Prostate gland (tissue), 2 donors: ENCODE measurements around the gene SLC8A2. TPM values are rescaled to one million over a fixed set of nuclear protein-coding genes. Genes with fewer than 3 reads are reported as not detected.

Experiments used
- DNase-seq: peaks from one replicate; pipeline ENCODE4 v3.0.0-alpha.2; 2019; ENCODE audit warnings: low spot score
- H3K27ac ChIP-seq, 2 donors: fragments of 200-600 bp; sonication (generic); 2 replicates each; pipeline ENCODE4 v1.5.1; 2017 to 2019
- H3K27me3 ChIP-seq: fragments of 200-600 bp; sonication (generic); replicated peaks from 2 replicates; pipeline ENCODE4 v1.5.1; 2019; ENCODE audit not compliant: insufficient read depth
- H3K36me3 ChIP-seq, 2 donors: fragments of 200-600 bp; sonication (generic); 1 replicate in 1 of 2; 2 replicates in 1 of 2; pipeline versions ENCODE4 v1.5.1 to v1.8.1; 2017 to 2019
- H3K4me1 ChIP-seq: fragments of 200-600 bp; sonication (generic); replicated peaks from 2 replicates; pipeline ENCODE4 v1.5.1; 2019
- H3K4me3 ChIP-seq, 2 donors: fragments of 200-600 bp; sonication (generic); 2 replicates each; pipeline ENCODE4 v1.5.1; 2017 to 2019
- H3K9me3 ChIP-seq: fragments of 200-600 bp; sonication (generic); 2 replicates; pipeline ENCODE4 v1.5.1; 2017
- POLR2A ChIP-seq: fragments of 450-650 bp; IDR thresholded peaks from one replicate; pipeline ENCODE4 v1.6.1; 2016; ENCODE audit warnings: antibody characterized with exemption, mild to moderate bottlenecking
- POLR2AphosphoS5 ChIP-seq: sonication (generic); formaldehyde crosslinking; IDR thresholded peaks from one replicate; pipeline ENCODE4 v1.6.1; 2017; ENCODE audit warnings: antibody characterized with exemption
- WGBS: methylation state at CpG from one replicate; pipeline ENCODE4 v1.1.5; 2018; 5-methylcytosine and 5-hydroxymethylcytosine counted together
- intact Hi-C: fragments of 100-400 bp; cut with DNase I; formaldehyde crosslinking; loops from one replicate; pipeline ENCODE4 v1.14.2; 2022
- total RNA-seq, 2 donors: library from RNA; depleted of rRNA; stranded (reverse); fragments of >200 nt; gene quantifications; one replicate each; pipeline ENCODE4 v1.1.0, GENCODE V29; 2016
- TF ChIP-seq, protein P1 (sequence below), 4 experiments: fragments of 200-600 bp in 2 of 4; fragments of 450-650 bp in 2 of 4; sonication (generic) in 2 of 4; IDR thresholded peaks; 1 replicate in 3 of 4; 2 replicates in 1 of 4; pipeline ENCODE4 v1.5.1; 2016 to 2019; ENCODE audit warnings: antibody characterized with exemption in 4 of 4, mild to moderate bottlenecking in 2 of 4, moderate library complexity in 2 of 4

SLC8A2 gene
- total RNA-seq, 2 donors from 2014 or later: 1.3 to 7.7 TPM

DNA sequence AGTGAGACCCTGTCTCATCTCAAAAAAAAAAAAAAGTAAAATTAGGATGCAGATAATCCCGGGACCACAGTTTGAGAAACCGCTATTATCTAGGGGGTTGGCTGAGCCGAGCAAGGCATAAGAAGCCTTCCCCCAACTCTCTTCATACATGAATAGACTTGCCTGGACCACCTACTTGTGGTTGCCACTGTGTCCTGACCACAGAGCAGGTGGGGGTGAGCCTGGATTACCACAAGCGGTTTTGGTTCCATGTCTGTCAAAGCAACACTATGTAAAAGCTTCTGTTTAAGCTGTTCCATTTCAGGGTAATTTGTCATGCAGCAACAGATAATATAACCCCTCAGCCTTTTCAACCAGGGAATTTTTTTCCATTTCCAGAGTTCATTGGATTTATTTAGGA, 46.4 kb upstream of the SLC8A2 start:
- TF ChIP-seq POLR2AphosphoS5: no peak
- TF ChIP-seq, protein P1, sequence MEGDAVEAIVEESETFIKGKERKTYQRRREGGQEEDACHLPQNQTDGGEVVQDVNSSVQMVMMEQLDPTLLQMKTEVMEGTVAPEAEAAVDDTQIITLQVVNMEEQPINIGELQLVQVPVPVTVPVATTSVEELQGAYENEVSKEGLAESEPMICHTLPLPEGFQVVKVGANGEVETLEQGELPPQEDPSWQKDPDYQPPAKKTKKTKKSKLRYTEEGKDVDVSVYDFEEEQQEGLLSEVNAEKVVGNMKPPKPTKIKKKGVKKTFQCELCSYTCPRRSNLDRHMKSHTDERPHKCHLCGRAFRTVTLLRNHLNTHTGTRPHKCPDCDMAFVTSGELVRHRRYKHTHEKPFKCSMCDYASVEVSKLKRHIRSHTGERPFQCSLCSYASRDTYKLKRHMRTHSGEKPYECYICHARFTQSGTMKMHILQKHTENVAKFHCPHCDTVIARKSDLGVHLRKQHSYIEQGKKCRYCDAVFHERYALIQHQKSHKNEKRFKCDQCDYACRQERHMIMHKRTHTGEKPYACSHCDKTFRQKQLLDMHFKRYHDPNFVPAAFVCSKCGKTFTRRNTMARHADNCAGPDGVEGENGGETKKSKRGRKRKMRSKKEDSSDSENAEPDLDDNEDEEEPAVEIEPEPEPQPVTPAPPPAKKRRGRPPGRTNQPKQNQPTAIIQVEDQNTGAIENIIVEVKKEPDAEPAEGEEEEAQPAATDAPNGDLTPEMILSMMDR (IDR thresholded peaks at IDR 0.05): no peak
- no peak for TF ChIP-seq POLR2A
- Histone ChIP-seq H3K9me3 (no peaks in the 10 kb centered on the region), H3K4me1 (peaks cover under 1% of the 10 kb centered on the region), H3K27ac (no peak overlapping the region), H3K4me3 (no peak overlapping the region), H3K36me3 (no peaks in the 10 kb centered on the region), H3K27me3 (no peaks in the 10 kb centered on the region)
- DNase-seq: no peak
- WGBS: 31% methylated on average over 4 of the region's 4 CpGs
- intact Hi-C loops: loop anchor here (5.0 kb wide), 1 partner anchor 81 kb away; no protein-coding TSS in a partner anchor

DNA sequence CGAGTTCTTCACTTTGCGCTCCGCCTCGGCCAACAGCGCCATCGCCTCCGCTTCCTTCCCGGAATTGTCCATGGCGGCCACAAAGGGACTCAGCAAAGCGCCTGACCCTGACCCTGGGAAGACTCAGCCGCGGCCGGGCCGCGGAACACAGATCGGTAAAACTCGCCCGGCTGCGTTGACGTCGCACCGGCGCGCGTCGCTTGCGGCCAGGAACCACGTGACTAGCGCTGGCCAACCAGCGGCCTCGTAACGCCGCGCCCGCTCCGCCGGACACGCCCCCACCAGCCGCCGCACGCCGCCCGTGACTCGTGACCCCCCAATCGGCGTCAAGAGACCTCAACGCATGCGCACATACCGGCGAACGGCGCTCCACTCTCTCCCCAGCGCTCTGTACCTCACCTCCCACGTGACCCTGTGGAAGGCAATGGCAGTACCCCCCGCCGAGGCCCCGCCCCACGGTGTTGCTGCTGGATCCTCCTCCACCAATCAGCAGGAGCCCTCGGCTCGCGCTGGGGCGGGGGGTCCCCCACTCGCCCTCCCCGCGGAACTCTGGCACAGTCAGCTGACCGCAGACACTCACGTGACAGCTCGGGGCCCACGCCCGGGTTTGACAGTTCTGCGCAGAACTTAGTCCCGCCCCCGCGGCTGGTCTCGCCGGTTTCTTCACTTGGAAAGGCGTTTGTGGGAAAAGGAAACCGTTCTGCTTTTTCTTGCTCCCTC, 43.3 kb upstream of the SLC8A2 start, which contains the start of gene NAPA:
NAPA (minus strand) TSS at position 195 of the 720 bp plus-strand sequence; CDS start at position 72, 123 bp downstream.
- Histone ChIP-seq H3K4me3 (peak within 1 kb of the TSS; percentile 78 to 97), H3K27me3 (no peaks in the 10 kb centered on the region), H3K27ac (peak within 1 kb of the TSS; percentile 97 to 98), H3K36me3 (no peaks in the 10 kb centered on the region), H3K4me1 (peaks cover 23% of the 10 kb centered on the region), H3K9me3 (no peaks in the 10 kb centered on the region)
- TF ChIP-seq POLR2A: peak; percentile 98
- TF ChIP-seq, protein P1 (IDR thresholded peaks at IDR 0.05): peak in 1 of 4 experiments; percentile 20
- TF ChIP-seq POLR2AphosphoS5: peak; percentile 97
- intact Hi-C loops: loop anchor here (1.0 to 5.0 kb wide), 3 partner anchors 78 to 182 kb away; no protein-coding TSS in a partner anchor
- WGBS: under 1% methylated on average over 65 of the region's 78 CpGs
- peak; percentile 100 for DNase-seq

DNA sequence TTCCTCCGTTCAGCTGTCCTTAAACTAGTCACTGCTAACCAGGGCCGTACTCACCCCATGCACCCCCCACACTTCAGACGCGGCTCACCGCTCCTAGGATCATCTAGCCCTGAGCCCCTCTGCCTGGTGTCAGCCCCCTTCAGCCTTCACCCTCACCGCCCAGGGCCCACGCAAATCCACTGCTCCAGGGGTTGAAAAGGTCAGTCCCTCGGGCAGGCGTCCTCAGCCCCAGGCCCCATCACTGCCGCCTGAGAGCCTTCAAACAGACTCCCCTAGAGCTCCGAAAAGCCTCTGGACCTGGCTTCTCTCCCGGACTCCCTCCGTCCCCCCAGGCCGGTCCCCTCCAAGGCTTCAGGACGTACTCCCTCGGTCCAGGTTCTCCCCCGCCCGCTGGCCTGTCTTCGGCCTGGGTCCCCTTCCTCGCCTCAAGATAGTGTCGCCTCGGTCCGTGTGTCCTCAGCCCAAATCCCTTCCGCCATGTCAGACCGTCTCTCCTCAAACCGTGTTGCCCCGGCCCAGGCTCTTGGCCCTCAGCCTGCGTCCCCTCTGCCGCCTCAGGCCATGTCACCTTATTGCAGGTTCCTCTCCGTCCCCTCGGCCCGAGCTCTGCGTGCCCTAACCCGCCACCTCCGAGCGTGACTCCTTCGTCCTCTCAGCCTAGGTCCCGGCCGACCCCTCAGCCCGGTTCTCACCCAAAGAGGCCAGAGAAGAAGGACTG, 42.6 kb upstream of the SLC8A2 start:
- no peaks in the 10 kb centered on the region for H3K36me3 ChIP-seq
- WGBS: 2% methylated on average over 40 of the region's 40 CpGs
- intact Hi-C loops: loop anchor here (5.0 kb wide), 1 partner anchor 183 kb away; no protein-coding TSS in a partner anchor
- TF ChIP-seq POLR2A (no peak), POLR2AphosphoS5 (no peak)
- TF ChIP-seq, protein P1 (IDR thresholded peaks at IDR 0.05): no peak
- peak overlapping the region; percentile 97 to 98 for H3K27ac ChIP-seq
- H3K4me3 ChIP-seq: peak overlapping the region; percentile 78 to 97
- H3K9me3 ChIP-seq: no peaks in the 10 kb centered on the region
- no peaks in the 10 kb centered on the region for H3K27me3 ChIP-seq
- no peak for DNase-seq
- H3K4me1 ChIP-seq: peaks cover 30% of the 10 kb centered on the region

DNA sequence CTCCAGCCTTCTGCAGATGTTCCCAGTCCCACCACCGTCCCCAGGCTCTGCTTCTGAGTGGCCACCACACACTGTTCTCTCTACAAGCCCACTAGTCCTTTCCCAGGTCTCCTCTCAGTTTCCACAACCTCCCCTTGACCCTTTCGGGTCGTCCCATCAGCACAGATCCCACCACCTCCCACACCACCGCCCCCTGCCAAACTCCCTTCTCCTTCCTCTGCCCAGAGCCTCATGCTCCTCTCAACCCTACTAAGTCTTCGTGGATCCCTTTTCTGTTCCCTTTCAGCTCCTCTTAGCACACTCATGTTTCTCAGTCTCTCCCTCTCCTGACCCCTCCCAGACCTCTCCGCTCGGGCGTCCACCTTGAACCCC, 41.2 kb upstream of the SLC8A2 start:
- no peak for DNase-seq
- intact Hi-C loops: loop anchor here (5.0 kb wide), 1 partner anchor 184 kb away; no protein-coding TSS in a partner anchor
- TF ChIP-seq POLR2AphosphoS5 (no peak), POLR2A (no peak)
- TF ChIP-seq, protein P1 (IDR thresholded peaks at IDR 0.05): no peak
- Histone ChIP-seq H3K36me3 (no peaks in the 10 kb centered on the region), H3K9me3 (no peaks in the 10 kb centered on the region), H3K4me3 (peak overlapping the region; percentile 78 to 97), H3K27me3 (no peaks in the 10 kb centered on the region), H3K27ac (peak overlapping the region; percentile 97 to 98), H3K4me1 (peaks cover 42% of the 10 kb centered on the region)
- WGBS: 38% methylated on average over 8 of the region's 8 CpGs
